Measurements from ENCODE around the gene CASKIN1.
"Not testable (repeated sequence)": the region's sequence is repeated elsewhere in the genome, so short reads cannot be mapped to it uniquely, and the experiment has no call there.

Gene CASKIN1

DNA sequence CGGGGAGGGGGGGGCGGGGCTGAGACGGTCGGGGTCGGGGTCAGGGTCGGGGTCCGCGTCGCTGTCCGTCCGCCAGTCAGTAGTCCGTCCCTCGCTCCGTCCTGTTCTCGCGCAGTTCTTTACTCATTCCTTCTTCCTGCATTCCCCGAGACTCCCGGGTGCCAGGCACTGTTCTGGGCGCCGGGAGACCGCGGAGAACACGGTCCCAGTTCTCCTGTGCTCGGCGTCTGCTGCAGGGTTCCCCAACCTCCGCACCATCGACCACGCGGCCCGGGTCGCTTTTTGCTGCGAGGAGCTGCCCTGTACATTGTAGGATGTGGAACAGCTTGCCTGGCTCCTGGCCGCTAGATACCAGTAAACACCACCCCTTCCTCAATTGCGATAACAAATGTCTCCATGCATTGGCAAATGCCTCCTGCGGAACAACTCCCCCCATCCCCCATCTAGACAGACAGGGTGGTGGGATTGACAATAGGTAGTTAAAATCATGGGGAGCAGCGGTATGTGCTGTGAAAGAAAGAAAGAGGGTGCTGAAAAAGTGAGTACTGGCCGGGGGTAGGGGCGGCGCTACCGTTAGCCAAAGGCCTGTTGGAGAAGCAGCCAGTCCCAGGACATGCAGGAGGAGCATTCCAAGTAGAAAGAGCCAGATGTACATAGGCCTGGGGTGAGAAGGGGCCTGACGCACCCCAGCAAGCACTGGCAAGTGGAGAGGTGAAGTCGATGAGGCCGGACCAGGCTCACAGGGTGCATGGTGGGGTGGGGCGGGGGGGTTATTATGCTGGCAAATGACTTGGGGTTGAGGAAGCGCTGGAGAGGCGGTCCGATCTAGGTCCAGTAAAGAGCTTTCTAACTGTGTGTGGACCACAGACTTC lies 40.2 kb downstream of the CASKIN1 start:
- no peak for DNase-seq (ENCODE audit: low read depth in 2 of 2)

- peak; percentile 92 to 93 for DNase-seq (ENCODE audit: low read depth in 2 of 2)
Observed at GRCh38 chr16:2155091-2155950, 41.1 kb downstream of the CASKIN1 start, which contains the start of gene TRAF7. Gene TRAF7 (plus strand): TSS chr16:2155782. CDS start chr16:2163921, 8,139 bp downstream.

- no peak for DNase-seq (ENCODE audit: low read depth in 2 of 2)
Observed at GRCh38 chr16:2154533-2155090, 41.8 kb downstream of the CASKIN1 start.

DNA sequence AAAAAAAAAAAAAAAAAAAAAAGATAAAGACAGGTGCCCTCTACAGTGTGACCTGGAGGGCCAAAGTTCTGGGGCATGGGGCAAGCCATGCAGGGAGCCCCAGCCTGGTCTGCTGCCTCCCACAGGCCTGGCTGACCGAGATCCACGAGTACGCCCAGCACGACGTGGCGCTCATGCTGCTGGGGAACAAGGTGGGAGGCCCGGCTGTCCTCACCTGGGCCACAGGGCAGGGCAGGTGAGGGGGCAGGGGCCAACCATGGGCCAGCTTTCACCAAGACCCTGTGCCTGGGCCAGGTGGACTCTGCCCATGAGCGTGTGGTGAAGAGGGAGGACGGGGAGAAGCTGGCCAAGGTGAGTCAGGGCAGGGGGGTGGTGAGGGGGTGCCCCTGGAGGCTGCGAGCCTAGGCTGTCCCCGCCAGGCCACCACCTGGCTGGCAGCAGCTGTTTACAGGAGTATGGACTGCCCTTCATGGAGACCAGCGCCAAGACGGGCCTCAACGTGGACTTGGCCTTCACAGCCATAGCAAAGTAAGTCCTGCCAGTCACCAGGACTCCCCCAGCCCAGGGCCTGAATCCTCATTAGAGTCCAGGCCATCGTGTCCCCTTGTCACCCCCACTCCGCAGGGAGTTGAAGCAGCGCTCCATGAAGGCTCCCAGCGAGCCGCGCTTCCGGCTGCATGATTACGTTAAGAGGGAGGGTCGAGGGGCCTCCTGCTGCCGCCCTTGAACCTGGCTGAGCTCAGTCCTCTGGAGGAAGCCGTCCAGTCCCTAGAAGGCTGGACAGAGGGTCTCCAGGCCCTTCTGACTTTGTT lies 43.5 kb downstream of the CASKIN1 start:
- no peak for DNase-seq (ENCODE audit: low read depth in 2 of 2)

DNA sequence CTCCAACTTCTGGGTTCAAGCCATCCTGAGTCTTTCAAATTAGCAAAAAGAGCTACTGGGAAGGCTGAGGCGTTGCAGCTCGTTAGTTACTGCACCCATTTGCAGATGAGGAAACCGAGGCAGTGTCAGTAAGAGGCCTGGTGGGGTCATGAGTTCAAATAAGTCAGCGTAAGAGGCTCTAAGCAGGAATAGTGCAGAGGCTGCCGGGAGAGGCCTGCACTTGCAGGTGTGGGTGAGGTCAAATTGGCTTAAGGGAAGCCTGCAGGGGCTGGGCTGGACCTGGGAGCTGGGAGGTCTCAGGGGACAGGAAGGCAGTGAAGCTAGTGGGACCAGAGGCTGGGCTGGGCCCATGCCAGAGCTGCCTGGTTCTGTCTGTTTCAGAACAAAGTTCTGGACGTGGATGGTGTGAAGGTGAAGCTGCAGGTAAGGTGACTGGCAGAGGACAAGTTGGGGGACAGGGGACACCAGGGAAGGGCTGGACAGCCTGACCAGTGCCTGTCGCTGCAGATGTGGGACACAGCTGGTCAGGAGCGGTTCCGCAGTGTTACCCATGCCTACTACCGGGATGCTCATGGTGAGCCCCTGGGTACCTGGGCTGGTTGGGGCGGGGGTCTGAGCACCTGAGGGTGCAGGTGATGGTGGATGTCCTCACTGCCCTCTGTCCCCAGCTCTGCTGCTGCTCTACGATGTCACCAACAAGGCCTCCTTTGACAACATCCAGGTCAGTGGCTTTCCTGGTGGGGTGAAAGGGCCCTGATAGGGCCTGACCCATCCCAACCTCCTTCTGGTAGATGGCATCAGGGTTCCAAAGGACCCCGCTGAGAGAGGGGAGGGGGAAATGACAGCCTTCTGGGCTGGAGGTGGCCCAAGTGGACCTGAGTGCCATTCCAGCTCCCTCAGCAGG lies 45.0 kb downstream of the CASKIN1 start:
- no peak for DNase-seq (ENCODE audit: low read depth in 2 of 2)

DNA sequence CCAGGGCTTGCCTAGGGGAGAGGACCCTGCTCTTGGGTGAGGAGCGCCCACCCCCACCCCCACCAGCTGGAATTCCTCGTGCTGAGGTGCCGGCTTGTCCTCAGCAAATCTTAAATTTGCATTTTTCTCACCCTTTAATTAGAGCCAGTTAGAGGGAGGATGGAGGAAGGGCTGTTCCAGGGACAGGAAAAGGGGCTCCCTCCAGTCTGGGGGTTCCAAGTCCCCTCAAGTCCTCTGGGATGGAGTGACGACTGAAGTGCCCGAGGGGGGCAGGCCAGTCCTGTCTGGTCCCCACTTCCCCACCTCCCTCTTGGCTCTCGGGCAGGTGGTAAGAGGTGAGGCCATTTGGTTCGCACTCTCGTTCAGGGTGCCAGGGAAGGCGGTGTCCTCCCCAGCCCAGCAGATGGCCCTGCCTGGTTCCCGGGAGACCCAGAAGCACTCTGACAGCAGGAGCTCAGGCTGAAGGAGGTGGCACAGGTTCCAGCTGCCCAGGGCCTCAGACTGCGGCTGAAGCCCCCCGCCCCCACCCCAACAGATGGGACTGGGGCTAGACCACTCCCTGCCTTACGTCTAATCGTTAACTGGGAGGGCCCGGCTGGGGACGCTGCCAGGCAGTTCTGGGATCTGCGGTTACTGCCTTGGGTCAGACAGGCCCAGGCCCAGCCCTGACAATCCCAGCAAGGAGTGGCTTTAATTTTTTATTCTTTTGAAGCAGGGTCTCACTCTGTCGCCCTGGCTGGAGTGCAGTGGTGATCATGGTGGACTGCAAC lies 45.8 kb downstream of the CASKIN1 start:
- no peak for DNase-seq (ENCODE audit: low read depth in 2 of 2)

DNA sequence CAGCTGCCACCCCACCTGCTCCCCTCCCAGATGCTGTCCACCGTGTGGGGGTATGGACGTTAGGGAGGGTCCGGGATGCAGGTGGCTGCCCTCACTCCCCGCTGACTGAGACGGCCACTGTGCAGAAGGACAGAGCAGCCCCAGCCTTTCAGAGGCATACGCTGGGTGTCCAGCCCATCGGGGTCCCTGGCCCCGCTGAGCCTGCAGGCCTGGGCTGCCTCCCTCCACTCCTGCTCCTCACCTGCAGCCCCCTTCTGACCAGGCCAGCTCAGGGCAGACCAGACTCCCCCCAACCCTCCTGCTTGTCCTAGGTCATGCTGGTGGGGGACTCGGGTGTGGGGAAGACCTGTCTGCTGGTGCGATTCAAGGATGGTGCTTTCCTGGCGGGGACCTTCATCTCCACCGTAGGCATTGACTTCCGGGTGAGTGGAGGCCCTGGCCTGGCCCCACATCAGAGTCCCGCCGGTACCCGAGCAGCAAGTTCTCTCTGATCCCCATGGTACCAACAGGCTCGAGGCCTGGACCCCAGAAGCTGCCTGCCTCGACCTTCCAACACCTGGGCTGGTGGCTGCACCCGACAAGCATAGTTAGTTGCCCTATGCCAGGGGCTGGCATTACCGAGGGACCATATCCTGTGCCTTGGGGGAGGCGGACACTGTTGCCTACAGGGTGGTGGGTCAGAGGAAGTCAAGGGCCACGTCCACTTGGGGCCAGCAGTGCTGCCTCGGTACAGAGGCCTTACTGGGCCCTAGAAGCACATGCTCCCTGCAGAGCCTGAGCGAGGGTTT lies 46.6 kb downstream of the CASKIN1 start:
- DNase-seq (ENCODE audit: low read depth in 2 of 2), result no peak

DNA sequence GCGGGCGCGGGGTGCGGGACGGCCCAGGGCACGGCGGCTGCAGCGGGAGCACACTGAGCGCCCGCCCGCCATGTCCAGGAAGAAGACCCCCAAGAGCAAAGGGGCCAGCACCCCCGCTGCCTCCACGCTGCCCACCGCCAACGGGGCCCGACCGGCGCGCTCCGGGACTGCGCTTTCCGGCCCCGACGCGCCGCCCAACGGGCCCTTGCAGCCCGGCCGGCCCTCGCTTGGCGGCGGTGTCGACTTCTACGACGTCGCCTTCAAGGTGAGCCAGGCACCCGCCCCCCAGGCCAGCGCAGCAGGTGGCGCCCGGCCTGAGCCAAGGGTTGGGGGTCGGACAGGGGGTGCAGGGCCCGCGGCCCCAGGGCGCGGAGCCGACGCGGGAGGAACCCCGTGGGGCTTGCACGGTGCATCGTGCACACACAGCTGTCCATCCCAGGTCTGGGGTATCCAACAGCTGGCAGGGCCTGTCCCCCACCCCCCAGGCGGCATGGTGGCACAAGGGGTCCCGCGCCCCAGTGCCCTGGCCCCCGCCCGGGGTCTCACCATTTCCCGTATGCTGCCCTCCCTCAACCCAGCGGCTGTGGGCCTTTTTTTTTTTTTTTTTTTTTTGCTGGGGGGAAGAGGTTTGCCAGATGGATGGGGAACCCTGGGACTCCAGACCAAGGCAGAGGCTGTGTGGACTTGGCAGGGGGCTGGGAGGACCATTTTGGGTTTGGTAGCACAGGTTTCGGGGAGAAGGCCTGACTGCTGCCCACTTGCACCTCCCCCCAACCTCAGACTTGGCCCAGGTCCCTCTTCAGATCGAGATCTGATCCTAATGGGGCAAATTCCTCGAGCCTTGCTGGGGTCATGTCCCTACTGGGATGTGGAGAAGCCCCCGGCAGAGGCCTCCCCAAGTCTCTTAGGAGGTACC lies 47.4 kb downstream of the CASKIN1 start:
- no peak for DNase-seq (ENCODE audit: low read depth in 2 of 2)

GRCh38 chr16:2147981-2148671 lies 48.3 kb downstream of the CASKIN1 start, which contains the start of gene RAB26:
Gene RAB26 (plus strand): TSS chr16:2148625. CDS start chr16:2148784, 159 bp downstream.
- peak in 1 of 2 donors; percentile 28 for DNase-seq (ENCODE audit: low read depth in 2 of 2)

GRCh38 chr16:2147378-2147777 lies 49.0 kb downstream of the CASKIN1 start:
- no peak for DNase-seq (ENCODE audit: low read depth in 2 of 2)

GRCh38 chr16:2145843-2146242 lies 50.6 kb downstream of the CASKIN1 start:
- no peak for DNase-seq (ENCODE audit: low read depth in 2 of 2)

DNA sequence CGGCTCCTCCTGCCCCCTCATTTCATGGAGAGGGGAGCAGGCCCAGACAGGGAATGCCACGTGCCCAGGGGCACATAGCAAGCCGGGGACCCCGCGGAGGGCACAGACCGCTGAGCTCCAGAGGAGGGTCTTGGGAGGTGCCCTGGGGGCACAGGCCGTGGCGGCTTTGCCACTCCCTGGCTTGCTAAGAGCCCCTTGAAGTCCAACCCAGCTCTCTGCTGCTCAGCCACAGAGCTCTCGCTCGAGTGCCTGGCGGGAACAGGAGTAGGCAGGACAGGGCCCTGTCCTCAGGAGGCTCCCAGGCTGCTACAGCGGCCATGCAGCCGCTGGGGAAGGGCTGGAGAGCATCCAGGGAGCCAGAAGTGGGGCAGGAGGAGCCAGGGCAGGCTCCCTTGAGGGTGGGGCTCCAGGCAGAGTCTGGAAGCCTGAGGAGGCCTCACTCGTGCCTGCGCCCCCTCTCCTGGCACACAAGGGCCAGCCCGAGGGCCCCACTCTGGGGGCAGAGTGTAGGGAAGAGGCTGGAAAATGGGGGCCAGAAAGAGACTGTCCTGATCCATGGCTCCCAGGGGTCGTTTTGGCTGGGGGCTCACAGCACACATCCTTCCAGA lies 52.4 kb downstream of the CASKIN1 start:
- DNase-seq (ENCODE audit: low read depth in 2 of 2), result no peak

DNA sequence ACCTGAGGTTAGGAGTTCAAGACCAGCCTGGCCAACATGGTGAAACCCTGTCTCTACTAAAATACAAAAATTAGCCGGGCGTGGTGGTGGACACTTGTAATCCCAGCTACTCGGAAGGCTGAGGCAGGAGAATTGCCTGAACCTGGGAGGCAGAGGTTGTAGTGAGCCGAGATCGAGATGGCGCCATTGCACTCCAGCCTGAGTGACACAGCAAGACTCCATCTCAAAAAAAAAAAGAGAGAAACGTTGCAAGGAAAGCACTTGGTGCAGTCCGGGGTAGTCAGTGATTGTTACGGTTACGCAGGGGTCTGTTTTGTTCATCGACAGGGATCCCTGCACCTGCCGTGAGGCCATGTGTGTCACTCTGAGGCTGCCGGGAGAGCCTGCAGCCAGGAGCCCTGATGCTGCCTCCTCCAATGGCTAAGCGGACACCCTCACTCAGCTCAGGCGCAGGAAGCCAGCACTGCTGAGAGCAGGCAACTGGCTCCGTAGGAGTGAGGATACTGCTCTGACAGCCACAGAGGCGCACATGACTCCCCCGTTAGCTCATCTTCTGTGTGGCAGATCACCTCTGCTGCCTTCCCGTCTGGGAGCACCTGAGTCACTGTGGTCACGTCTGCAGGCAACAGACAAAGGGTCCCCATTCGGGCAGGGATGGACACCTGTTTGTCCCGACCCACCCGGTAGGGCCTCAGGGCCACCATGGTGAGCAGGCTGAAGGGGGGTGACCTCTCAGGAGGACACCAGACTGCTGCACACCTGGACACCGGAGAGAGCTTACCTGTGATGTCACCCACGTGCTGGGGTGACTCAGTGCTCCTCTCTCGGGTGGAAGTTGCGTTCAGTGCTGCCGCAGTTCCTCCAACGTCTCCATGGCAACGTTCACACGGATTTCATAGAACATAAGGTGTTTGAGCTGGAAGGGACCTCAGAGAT lies 53.2 kb downstream of the CASKIN1 start:
- DNase-seq (ENCODE audit: low read depth in 2 of 2), result no peak

- DNase-seq (ENCODE audit: low read depth in 2 of 2), result peak; percentile 97 to 98
Observed at GRCh38 chr16:2135770-2136490, 60.5 kb downstream of the CASKIN1 start, which contains the start of gene PKD1. Gene PKD1 (minus strand): TSS chr16:2135898. CDS start chr16:2135689, 209 bp downstream.

- not testable (repeated sequence) for DNase-seq (ENCODE audit: low read depth in 2 of 2)
Observed at GRCh38 chr16:2135071-2135470, 61.3 kb downstream of the CASKIN1 start.

All from stimulated activated CD8-positive, alpha-beta memory T cell treated with anti-CD3 and anti-CD28 coated beads, Interleukin-2, amount 100 ng/mL, for 1 hour (primary cell).